Stimulated activated CD8-positive, alpha-beta memory T cell treated with anti-CD3 and anti-CD28 coated beads, Interleukin-7, amount 100 ng/mL, for 4 hours (primary cell): ENCODE results near the gene PIP4K2C.
A peak's percentile ranks its signal among the peaks of the same experiment; 100 is the strongest.
"Not testable (repeated sequence)": the region's sequence is repeated elsewhere in the genome, so short reads cannot be mapped to it uniquely, and the experiment has no call there.

Experiments
- DNase-seq, 2 donors: peaks; one replicate each; pipeline ENCODE4 v3.0.0-alpha.2; 2020; ENCODE audit warnings: low read depth in 2 of 2

PIP4K2C gene

DNA sequence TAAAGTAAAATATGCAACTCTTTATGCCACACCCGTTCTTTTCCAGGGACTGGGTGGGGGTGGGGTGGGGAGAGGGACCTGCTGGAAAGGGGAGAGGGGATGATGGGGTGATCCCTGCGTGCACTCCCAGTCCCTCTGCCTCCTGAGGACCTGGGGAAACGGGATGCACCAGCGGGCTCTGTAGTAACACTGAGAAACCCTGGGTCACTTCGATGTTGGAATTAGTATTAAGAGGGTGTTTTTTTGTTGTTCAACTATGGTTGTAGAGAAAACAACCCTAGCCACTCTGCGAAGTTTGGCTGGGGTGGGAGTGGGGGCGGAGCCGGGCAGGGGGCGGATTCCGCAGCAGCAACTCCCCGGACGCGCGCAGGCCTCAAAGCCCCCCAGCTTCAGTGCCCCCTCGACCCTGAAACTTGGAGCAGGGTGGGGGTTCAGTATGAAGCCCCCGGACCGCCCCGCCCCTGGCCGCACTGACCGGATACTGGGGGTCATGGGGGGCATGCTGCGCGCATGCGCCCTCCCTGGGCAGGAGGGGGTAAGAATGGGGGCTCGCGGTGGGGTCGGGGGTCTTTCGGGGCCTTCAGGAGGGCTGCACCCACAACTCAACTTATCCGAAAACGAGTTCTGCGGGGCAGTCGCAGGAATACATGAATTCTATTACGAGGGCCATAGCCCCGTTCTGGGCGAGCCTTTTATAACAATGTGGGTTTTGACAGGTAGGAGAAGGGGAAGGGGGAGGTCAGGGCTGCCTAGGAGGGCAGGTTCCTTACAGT lies 19.0 kb downstream of the PIP4K2C start:
- DNase-seq = no peak

DNA sequence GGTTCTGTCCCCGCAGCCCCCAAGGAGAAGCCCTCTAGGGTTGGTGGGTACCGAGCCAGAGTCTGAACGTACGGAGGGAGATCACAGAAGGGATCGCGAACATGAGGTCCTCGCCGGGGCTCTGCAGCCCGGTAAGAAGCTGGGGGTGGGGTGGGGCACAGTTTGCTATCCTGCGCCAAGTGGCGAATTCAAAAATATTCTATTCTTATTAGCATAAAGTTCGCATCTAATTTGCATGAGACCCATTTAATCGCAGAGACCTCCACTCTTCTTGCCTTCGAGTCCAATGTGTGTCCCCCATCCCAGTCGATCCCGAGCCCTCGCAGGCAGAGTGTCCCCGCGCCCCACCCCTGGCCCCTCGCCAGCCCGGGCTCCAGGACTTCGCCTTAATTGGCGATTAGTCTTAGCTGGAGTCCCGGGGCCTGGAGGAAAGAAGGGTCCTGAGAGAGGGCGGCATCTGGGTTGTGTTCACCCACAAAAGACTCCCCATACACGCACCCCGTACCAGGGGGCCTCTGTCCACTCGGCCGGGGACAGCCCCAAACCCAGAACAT lies 19.6 kb downstream of the PIP4K2C start:
- no peak for DNase-seq

DNA sequence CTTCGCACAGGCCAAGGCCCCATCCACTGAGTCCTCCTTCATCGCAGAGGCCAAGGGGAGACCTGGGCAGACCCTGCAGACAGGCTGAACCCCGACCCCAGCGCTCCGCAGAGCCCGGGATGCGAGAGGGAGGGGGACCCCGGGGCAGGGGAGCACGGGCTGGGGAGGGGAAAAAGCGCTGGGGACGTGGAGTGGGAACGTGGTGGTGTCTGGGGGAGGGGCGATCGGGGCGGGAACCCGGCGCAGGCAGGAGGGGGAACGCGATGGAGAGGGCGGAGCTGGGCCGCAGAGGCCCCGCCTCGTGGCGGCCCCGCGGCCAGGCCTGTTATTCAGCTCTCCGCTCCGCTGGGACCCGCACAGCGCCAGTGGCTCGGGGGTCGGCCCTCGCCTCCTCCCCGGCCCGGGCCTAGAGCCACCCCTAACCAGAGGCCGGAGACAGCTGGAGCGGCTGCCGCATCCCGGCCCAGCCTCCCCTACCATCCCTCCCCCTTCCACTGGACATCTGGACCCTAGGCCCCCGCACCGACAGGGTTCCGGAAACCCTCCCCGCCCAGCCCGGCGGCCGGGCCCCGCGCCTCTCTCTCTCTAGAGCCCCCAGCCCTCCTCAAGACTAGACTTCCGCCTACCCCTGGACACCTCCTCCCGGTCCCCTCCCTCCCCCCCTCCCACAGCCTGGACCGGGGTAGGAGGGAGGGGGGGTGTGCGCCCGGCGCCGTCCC lies 20.3 kb downstream of the PIP4K2C start, which contains the start of gene ARHGEF25:
Gene ARHGEF25 (plus strand): TSS at position 328 of the 719 bp plus-strand sequence. CDS start 460 bp downstream, outside the sequence.
- DNase-seq = peak in 1 of 2 donors; percentile 35

DNA sequence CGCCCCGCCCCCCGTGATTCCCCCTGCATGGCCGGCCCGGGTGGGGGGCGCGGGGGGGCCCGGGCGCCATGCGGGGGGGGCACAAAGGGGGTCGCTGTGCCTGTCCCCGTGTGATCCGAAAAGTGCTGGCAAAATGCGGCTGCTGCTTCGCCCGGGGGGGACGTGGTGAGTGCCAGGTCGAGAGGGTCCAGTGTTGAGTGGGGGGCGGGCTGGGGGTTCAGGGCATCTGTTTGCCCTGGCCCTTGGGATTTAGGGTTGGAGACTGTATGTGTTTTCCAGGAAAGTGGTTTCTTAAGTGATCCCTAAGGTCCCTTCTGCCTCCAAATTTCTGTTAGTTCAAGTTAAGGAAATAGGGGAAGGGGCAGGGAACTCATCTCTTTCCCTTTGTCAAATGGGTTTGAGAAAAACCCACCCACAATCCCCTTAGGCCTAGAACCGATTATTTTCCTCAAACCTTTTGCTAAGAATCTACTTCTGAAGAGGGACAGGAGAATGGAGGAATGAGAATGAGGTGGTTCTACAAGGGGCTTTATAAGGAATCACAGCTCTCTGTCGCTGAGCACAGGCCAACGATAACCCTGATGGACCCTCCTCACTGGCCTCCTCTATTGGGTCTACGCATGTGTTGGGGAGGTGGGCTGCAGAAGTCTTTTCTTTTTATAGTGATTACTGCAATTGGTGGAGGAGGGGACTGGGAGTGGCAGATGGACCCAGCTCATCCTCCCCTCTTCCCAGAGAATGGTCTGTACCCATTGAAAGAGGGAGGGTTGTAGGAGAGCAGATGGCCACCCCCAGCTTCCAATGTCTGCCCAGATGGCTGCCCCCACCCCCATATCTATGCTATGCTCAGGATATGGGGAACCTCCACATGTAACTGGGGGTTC lies 21.1 kb downstream of the PIP4K2C start:
- no peak for DNase-seq

DNA sequence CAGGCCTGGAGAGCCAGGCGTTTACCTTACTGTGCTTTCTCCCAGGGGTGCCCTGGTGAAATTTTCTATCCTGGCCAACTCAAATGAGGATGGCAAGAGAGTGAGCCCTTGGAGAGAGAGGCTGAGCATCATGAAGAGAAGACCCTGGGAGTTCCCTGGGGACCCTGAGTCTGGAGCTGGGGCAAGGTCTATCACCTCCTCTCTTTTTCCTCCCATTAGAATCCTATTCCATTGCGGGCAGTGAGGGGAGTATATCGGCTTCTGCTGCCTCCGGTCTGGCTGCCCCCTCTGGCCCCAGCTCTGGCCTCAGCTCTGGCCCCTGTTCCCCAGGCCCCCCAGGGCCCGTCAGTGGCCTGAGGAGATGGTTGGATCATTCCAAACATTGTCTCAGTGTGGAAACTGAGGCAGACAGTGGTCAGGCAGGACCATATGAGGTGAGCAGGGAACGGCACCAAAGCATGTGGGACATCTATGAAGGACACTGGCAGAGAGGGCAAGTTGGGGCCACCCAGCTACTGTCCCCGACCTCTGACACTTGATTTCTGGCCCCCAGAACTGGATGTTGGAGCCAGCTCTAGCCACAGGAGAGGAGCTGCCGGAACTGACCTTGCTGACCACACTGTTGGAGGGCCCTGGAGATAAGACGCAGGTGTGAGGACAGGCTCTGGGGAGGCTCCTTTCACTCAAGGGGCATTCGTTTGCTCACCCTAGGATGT lies 21.9 kb downstream of the PIP4K2C start:
- no peak for DNase-seq

DNA sequence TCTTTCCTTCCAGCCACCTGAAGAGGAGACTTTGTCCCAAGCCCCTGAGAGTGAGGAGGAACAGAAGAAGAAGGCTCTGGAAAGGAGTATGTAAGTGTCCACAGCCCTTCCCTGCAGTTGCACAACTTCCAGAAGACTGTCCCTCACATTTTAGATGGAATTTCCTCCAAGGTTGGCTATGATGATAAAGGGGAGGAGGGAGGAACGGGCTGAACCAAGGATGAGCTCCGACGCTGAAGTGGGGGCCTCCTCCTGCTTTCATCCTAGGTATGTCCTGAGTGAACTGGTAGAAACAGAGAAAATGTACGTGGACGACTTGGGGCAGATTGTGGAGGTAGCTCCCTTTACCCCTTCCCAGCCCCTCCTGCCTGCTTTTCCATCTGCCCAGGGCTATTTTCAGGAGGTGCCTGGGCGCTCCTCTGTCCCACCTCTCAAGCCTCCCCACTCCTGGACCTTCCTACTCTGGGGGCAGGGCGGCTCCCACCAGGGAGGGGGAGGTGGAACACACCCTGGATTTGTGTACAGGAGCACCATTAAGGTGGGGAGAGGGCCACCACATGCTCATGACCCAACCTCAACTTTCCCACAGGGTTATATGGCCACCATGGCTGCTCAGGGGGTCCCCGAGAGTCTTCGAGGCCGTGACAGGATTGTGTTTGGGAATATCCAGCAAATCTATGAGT lies 22.6 kb downstream of the PIP4K2C start:
- no peak for DNase-seq

DNA sequence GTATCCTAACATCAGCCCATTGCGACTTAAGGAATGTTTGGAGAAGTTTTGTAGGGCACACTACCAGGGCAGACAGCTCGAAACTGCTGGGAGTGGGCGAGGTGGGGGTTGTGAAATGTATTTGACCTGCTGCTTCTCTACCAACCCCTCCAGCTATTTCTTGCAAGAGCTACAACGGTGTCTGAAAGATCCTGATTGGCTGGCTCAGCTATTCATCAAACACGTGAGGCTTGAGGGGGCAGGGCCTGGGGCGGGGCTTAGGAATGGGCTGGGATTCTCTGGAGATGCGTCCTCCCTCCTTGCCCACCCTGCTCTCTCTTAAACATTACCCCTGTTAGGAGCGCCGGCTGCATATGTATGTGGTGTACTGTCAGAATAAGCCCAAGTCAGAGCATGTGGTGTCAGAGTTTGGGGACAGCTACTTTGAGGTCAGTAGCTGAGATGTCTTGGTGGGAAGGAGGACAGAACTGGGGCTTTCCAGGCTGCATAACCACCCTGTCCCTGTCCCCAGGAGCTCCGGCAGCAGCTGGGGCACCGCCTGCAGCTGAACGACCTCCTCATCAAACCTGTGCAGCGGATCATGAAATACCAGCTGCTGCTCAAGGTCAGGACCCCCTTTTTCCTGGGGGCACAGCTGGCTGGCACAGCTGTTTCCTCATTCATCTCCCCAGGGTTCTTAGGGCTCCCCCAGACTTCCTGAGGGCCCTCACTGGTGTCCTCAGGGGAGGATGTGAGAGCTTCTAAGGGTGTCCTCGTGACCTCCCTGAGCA lies 23.4 kb downstream of the PIP4K2C start:
- no peak for DNase-seq

DNA sequence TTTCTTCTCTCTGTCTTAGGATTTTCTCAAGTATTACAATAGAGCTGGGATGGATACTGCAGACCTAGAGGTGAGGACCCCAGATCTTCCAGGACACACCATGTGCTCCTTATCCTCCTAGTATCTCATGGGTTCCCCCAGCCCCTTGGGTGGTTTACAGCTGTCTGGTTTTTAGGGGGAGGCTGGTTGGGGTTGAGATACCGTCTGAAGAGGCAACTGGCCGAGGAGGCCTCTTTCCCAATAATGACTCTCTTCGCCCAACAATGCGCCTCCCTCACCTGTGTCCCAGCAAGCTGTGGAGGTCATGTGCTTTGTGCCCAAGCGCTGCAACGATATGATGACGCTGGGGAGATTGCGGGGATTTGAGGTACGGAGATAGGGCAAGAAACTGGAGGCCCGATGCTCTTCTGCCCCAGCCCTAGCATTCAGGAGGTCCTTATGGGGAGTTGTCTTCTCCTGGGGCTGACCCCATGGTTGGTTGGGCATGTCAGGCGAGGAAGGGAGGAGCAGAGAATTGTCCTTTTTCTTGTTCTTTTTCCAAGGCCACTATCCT lies 24.0 kb downstream of the PIP4K2C start:
- DNase-seq = no peak

DNA sequence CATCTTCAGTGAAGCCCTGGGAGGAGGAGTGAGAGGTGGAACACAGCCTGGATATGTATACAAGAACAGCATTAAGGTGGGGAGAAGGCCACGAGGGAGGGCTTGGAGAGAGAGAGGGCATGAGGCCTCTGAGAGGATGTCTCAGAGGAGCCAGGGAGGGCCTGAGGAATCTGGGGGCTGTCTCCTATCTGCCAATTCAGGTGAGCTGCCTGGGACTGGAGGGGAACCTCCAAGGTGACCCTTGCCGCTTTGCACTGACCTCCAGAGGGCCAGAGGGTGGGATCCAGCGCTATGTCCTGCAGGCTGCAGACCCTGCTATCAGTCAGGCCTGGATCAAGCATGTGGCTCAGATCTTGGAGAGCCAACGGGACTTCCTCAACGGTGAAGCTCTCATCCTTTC lies 24.6 kb downstream of the PIP4K2C start:
- no peak for DNase-seq

DNA sequence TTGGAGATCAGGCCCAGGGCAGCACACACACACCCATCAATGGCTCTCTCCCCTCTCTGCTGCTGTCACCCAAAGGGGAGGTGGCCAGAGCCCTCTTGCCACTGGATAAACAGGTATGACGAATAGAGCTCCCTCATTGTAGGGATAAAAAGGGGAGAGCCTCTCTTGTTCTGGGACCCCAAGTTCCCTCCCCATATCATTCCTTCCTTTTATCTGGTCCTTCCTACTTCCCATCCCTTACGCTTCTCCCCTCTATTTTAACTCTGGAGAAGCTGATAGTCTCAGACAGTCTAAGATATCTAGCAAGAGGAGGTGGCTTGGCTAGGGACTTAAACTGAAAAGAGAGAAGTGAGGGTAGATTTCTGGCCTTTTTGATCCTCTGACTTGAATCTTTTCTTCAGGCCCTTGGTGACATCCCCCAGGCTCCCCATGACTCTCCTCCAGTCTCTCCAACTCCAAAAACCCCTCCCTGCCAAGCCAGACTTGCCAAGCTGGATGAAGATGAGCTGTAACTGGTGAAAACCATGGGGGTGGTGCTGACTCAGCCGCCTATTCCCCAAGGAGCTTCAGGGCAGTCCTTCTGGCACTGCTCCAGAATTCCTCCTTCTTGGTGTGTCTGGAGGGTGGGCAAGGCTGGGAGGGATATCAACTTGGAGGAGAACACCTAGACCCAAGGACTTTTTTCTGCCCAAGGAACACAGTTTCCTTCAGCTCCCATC lies 25.6 kb downstream of the PIP4K2C start:
- no peak for DNase-seq

DNA sequence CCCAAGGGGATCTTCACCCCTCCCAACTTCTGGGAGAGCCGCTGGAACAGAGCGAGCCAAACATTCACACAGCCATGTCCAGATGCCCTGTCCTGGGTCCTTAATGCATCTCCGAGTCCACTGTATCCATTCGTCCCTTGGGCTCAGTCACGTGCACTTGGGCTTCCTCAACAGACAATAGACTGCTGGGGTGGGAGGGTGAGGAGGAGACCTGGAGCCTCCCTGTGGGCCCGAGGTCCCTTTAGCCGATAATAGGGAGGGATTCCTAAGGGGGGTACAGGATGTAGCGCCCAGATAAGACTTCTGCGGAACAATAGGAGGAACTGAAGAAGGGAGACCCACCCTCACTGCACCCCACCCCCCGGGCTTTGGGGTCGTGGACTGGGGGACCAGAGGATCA lies 26.9 kb downstream of the PIP4K2C start:
- no peak for DNase-seq

DNA sequence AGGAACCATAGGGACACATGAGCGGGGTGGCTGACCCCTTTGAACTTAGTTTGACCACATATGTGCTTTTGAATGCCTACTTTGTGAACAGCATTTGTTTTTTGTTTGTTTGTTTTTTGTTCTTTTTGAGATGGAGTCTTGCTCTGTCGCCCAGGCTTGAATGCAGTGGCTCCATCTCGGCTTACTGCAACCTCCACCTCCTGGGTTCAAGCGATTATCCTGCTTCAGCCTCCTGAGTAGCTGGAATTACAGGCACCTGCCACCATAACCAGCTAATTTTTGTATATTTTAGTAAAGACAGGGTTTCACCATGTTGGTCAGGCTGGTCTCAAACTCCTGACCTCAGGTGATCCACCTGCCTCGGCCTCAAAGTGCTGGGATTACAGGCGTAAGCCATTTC lies 27.4 kb downstream of the PIP4K2C start:
- DNase-seq = not testable (repeated sequence)

DNA sequence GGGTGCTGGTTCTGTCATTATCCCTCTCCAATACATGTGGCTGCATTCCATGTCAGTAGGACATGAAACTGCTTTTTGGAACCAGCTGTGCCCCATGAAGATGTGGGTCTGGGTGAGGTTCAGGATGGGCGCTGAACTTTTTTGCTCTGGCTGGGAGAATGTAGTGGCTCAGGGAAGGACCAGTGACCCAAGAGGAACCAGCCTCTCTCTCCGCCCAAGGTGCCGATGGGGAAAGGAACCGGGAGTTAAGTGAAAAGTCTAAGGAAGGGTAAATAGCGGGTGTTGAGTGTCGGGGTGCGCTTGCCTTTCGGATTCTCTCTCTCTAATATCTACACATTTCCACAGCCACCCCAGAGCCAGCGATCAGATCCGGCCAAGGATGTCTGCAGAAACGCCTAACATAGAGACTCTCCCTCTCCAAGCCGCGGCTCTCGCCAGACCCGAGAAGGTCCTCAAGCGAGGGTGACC lies 28.0 kb downstream of the PIP4K2C start:
- DNase-seq = no peak

DNA sequence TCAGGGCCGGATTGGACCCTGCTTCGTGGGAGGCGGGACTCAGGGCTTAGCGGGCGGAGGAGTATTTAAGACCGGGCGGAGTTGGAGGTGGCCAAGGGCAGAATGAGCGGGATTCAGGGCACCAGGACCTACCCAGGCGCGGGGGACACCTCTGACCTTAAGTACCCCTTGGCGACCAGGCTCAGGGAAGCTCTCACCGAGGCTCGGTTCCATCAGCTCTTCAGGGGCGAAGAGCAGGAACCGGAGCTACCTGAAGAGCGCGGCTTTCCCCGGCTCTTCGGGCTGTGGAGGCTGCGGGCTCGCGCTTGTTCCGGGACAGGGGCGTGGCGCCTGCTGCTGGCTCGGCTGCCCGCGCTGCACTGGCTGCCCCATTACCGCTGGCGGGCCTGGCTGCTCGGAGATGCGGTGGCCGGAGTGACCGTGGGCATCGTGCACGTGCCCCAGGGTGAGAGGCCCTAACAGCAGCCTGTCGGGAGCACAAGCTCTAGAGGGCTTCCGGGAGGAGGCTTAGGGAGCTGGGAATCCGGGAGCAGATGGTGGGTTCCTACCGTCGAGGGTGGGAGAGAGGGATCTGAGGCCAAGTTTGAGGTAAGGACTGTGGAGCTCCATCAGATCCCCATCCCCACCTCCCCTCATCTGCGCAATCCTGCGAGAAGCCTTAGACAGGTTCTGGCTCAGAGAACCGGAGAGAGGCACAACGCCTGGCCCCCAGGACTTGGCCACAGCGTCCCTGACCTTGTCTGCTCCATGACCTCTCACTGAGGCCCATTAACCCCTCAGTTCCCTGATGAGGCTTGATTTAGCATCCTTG lies 28.6 kb downstream of the PIP4K2C start:
- DNase-seq = no peak

DNA sequence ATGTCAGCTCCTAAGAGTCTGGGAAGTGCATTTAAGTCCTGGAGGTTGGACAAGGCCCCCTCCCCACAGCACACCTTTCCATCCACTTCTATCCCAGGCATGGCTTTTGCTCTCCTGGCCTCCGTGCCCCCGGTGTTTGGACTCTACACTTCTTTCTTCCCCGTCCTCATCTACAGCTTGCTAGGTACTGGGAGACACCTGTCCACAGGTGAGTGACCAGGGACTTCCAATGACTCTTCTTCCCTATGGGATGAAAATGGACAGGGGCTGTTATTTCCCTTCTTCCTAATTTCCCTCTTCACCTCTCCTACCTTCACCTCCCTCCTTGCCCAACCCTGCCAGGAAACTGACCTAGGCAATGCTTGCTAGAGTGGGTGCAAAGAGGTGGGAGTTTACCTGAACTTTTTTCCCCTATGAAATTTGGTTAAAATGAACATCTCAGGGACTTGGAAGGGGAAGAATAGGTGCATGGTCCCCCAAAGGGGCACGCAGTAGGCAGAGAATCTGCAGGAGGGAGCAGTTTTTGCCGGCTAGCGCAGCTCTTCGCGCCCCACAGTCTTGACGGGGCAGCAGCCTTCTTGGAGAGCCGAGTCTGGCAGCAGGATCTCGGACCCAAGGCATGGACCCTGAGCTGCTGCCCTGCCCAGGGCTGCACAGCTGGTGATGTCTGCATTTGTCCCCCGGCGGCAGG lies 29.4 kb downstream of the PIP4K2C start:
- DNase-seq = no peak

DNA sequence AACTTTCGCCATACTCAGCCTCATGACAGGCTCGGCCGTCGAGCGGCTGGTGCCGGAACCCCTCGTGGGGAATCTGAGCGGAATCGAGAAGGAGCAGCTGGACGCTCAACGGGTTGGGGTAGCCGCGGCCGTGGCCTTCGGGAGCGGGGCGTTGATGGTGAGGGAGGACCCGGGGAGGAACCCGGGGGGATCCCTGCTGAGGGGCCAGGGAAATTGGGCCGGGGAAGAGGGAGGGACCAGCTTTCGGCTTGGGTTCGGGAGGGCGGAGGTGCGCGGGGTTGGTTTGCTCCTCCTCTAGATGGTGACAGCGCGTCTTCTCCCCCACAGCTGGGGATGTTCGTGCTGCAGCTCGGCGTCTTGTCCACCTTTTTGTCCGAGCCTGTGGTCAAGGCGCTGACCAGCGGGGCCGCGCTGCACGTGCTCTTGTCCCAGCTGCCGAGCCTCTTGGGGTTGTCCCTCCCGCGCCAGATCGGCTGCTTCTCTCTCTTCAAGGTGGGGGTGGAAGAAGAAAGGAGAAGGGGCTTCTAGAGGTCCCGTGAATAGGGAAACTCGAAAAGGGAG lies 30.0 kb downstream of the PIP4K2C start:
- no peak for DNase-seq
